Activated T-helper 9 cell treated with anti-CD3 and anti-CD28 coated beads, Interleukin-2, amount 50 U/mL, for 16 hours (primary cell): Measurements from ENCODE around the gene TP53BP1.
"Not testable (repeated sequence)": the region's sequence is repeated elsewhere in the genome, so short reads cannot be mapped to it uniquely, and the experiment has no call there.

Experiments
- DNase-seq: peaks from one replicate; pipeline ENCODE4 v3.0.0-alpha.2; 2020; ENCODE audit warnings: low read depth

Gene TP53BP1, protein sequence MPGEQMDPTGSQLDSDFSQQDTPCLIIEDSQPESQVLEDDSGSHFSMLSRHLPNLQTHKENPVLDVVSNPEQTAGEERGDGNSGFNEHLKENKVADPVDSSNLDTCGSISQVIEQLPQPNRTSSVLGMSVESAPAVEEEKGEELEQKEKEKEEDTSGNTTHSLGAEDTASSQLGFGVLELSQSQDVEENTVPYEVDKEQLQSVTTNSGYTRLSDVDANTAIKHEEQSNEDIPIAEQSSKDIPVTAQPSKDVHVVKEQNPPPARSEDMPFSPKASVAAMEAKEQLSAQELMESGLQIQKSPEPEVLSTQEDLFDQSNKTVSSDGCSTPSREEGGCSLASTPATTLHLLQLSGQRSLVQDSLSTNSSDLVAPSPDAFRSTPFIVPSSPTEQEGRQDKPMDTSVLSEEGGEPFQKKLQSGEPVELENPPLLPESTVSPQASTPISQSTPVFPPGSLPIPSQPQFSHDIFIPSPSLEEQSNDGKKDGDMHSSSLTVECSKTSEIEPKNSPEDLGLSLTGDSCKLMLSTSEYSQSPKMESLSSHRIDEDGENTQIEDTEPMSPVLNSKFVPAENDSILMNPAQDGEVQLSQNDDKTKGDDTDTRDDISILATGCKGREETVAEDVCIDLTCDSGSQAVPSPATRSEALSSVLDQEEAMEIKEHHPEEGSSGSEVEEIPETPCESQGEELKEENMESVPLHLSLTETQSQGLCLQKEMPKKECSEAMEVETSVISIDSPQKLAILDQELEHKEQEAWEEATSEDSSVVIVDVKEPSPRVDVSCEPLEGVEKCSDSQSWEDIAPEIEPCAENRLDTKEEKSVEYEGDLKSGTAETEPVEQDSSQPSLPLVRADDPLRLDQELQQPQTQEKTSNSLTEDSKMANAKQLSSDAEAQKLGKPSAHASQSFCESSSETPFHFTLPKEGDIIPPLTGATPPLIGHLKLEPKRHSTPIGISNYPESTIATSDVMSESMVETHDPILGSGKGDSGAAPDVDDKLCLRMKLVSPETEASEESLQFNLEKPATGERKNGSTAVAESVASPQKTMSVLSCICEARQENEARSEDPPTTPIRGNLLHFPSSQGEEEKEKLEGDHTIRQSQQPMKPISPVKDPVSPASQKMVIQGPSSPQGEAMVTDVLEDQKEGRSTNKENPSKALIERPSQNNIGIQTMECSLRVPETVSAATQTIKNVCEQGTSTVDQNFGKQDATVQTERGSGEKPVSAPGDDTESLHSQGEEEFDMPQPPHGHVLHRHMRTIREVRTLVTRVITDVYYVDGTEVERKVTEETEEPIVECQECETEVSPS (N-terminal part only)

DNA sequence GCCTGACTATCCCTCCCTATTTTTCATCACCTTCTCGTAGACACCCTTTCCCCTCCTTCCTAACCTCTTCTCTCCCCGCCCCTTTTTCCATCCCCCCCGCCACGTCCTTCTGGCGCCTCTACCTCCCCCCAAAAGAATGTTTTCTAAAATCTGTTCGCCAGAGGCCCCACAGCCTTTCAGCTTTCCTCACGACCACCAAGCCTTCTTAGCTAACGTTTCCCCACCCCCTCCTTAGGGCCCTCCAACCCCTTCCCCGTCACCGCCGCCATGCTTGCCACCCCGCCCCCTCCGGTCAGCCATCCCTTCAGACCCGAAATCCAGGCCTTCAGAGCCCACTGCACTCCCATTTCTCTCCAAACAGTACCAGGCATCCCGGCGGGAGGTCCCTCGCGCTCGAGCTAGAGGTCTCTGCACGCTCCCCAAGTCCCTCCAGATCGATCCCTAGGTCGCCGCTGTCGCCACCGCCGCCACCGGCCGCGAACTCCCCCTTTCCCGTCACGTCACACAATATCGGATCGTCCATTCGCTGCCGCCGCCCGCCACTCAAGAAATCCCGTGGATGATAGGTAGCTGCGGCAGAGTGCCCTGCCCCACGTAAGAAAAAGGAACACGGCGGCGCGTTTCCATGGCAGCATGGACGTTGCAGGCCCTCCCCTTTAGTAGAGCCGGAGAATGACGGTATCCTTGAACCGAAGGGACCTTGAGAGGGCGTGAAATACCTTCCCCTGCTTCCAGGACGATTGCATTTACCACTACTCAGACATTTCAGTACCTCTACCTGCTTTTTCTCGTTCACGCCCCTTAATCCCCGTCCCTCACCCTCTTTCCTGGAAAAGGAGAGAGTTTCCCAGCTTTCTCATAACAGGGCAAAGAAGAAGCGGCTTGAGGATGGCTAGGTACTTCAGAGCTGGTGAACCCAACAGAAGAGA lies at the start of gene TP53BP1:
Gene TP53BP1, minus strand, starts transcription at position 484 of the 929 bp plus-strand sequence. Its CDS starts 113 bp downstream, at position 371.
- DNase-seq, result peak; percentile 91

DNA sequence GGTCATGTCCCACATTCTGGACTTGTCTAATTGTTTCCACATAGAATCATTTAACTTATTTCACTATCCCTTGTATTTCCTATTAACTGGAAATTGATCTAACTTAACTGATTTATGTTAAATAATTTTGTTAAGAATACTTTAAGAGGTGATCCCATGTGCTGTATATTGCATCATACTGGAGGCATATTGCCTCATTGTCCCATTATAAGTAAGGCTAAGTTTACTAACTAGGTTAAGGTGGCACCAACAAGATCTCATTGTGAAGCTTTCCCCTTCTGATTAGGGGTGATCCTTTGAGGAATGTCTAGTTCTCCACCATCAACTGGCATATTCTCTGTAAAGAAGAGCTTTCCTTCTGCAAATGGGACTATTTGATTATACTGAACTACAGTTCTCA lies 48.8 kb upstream of the TP53BP1 start:
- DNase-seq, result no peak

DNA sequence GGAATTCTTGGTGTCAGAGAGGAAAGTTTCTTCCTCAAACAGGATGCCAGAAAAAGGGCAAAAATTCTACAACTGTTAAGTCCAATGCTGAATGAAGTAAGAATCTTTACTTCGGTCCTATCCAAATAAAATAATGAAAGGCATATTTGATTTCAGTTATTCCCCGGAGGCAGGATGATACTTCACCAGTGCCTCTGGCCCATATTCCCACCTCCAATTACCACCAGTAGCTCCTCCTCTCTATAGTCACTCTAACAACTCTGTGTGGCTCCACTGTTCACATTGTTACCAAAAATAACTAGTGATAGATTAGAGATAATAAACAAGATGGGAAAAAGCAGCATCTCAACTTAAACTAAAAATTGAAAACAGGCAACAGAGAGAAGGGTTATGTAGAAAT lies 45.1 kb upstream of the TP53BP1 start:
- no peak for DNase-seq

DNA sequence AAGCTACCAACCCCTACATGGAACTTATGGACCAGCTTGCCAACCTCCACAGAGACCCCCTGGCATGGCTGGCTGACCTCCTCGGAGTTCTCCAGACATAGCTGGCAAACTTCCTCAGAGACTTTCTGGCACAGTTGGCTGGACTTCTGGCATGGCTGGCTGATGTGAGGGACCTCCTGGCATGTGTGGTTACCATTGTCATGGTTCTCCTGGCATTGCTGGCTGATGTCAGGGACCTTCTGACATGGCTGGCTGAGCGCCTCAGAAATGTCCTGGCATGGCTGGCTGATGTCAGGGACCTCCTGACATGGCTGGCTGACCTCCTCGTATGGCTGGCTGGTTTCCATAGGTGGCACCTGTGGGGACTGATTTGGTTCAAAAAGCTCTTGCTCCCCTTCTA lies 41.9 kb upstream of the TP53BP1 start:
- DNase-seq, result no peak

DNA sequence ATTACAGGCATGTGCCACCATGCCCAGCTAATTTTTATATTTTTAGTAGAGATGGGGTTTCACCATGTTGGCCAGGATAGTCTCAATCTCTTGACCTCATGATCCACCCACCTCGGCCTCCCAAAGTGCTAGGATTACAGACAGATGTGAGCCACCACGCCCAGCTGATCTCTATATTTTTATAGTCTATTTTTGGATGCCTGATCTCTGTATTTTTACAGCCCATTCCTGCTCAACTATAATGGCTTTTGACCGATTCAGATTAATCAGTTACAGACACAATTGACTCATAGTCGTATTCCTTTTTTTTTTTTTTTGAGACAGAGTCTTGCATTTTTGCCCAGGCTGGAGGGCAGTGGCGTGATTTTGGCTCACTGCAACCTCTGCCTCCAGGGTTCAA lies 39.9 kb upstream of the TP53BP1 start:
- DNase-seq, result not testable (repeated sequence)

DNA sequence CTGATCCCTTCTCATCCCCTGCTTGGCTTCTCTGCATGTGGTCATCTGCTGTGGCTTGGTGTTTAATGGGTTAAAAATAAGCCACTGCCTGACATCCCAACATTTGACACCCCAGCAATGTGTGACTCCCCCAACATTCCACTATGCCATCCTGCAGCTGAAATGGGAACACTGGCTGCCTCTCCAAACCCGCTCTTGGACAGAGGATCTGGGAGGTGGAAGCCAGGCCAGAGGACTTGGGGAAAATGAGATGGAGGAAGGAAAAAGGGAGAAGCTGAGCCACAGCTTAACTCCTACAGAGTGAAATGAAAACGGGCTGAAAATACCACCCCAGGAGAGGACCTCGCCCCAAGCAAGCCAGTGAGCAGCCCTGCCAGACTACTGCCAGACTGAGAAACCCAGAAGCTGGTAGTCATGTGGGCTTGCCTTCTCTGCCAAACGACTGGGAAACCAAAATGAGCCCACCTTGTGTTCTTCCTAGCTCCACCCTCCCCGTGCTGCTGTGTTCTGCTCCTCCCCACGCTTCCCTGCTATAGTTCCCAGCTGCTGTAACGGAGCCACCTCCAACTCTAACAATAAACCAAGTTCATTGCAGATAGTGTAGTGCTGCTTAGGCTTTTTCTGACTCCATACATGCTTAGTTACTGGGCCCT lies 38.2 kb upstream of the TP53BP1 start:
- no peak for DNase-seq

DNA sequence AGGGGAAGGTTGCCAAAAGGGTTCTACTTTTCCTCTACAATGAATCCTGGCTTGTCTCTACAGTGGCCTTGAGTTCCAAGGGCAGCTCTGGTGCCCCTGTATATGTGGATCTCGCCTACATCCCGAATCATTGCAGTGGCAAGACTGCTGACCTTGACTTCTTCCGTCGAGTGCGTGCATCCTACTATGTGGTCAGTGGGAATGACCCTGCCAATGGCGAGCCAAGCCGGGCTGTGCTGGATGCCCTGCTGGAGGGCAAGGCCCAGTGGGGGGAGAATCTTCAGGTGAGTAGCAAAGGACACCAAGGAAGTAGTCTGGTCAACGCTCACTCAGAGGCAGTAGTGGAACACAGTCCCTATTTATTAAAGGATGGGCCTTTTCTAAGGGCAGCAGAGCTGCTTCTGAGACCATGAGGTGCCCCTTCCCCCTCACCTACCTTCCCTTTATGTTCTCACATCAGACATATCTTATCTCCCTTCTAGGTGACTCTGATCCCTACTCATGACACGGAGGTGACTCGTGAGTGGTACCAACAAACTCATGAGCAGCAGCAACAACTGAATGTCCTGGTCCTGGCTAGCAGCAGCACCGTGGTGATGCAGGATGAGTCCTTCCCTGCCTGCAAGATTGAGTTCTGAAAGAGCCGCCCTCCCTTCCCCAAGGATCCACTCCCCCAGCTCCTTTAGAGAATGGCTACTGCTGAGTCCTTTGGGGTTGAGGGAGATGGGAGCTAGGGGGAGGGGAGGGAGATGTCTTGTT lies 36.8 kb upstream of the TP53BP1 start:
- no peak for DNase-seq

DNA sequence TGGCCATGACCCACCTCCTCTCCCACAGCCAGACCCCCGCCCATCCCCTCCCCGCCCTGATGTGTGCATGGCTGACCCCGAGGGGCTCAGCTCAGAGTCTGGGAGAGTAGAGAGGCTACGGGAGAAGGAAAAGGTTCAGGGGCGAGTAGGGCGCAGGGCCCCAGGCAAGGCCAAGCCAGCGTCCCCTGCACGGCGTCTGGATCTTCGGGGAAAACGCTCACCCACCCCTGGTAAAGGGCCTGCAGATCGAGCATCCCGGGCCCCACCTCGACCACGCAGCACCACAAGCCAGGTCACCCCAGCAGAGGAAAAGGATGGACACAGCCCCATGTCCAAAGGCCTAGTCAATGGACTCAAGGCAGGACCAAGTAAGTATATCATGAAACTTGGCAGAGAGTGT lies 36.2 kb upstream of the TP53BP1 start:
- no peak for DNase-seq

DNA sequence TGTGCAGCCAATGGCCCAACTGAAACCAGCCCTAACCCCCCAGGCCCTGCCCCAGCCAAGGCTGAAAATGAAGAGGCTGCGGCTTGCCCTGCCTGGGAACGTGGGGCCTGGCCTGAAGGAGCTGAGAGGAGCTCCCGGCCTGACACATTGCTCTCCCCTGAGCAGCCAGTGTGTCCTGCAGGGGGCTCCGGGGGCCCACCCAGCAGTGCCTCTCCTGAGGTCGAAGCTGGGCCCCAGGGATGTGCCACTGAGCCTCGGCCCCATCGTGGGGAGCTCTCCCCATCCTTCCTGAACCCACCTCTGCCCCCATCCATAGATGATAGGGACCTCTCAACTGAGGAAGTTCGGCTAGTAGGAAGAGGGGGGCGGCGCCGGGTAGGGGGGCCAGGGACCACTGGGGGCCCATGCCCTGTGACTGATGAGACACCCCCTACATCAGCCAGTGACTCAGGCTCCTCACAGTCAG lies 35.6 kb upstream of the TP53BP1 start:
- DNase-seq, result no peak

DNA sequence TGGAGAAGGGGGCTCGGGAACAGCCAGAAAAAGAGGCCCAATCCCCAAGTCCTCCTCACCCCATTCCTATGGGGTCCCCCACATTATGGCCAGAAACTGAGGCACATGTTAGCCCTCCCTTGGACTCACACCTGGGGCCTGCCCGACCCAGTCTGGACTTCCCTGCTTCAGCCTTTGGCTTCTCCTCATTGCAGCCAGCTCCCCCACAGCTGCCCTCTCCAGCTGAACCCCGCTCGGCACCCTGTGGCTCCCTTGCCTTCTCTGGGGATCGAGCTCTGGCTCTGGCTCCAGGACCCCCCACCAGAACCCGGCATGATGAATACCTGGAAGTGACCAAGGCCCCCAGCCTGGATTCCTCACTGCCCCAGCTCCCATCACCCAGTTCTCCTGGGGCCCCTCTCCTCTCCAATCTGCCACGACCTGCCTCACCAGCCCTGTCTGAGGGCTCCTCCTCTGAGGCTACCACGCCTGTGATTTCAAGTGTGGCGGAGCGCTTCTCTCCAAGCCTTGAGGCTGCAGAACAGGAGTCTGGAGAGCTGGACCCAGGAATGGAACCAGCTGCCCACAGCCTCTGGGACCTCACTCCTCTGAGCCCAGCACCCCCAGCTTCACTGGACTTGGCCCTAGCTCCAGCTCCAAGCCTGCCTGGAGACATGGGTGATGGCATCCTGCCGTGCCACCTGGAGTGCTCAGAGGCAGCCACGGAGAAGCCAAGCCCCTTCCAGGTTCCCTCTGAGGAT lies 35.0 kb upstream of the TP53BP1 start:
- no peak for DNase-seq

DNA sequence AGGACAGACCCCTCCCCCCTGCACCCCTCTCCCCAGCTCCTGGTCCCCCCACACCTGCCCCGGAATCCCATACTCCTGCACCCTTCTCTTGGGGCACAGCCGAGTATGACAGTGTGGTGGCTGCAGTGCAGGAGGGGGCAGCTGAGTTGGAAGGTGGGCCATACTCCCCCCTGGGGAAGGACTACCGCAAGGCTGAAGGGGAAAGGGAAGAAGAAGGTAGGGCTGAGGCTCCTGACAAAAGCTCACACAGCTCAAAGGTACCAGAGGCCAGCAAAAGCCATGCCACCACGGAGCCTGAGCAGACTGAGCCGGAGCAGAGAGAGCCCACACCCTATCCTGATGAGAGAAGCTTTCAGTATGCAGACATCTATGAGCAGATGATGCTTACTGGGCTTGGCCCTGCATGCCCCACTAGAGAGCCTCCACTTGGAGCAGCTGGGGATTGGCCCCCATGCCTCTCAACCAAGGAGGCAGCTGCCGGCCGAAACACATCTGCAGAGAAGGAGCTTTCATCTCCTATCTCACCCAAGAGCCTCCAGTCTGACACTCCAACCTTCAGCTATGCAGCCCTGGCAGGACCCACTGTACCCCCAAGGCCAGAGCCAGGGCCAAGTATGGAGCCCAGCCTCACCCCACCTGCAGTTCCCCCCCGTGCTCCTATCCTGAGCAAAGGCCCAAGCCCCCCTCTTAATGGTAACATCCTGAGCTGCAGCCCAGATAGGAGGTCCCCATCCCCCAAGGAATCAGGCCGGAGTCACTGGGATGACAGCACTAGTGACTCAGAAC lies 34.3 kb upstream of the TP53BP1 start:
- DNase-seq, result no peak

DNA sequence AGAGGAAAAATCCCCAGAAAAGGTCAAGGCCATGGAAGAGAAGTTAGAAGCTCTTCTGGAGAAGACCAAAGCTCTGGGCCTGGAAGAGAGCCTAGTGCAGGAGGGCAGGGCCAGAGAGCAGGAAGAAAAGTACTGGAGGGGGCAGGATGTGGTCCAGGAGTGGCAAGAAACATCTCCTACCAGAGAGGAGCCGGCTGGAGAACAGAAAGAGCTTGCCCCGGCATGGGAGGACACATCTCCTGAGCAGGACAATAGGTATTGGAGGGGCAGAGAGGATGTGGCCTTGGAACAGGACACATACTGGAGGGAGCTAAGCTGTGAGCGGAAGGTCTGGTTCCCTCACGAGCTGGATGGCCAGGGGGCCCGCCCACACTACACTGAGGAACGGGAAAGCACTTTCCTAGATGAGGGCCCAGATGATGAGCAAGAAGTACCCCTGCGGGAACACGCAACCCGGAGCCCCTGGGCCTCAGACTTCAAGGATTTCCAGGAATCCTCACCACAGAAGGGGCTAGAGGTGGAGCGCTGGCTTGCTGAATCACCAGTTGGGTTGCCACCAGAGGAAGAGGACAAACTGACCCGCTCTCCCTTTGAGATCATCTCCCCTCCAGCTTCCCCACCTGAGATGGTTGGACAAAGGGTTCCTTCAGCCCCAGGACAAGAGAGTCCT lies 33.4 kb upstream of the TP53BP1 start:
- no peak for DNase-seq

DNA sequence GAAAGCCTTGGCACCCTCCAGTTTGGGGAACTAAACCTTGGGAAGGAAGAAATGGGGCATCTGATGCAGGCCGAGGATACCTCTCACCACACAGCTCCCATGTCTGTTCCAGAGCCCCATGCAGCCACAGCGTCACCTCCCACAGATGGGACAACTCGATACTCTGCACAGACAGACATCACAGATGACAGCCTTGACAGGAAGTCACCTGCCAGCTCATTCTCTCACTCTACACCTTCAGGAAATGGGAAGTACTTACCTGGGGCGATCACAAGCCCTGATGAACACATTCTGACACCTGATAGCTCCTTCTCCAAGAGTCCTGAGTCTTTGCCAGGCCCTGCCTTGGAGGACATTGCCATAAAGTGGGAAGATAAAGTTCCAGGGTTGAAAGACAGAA lies 32.2 kb upstream of the TP53BP1 start:
- DNase-seq, result no peak

DNA sequence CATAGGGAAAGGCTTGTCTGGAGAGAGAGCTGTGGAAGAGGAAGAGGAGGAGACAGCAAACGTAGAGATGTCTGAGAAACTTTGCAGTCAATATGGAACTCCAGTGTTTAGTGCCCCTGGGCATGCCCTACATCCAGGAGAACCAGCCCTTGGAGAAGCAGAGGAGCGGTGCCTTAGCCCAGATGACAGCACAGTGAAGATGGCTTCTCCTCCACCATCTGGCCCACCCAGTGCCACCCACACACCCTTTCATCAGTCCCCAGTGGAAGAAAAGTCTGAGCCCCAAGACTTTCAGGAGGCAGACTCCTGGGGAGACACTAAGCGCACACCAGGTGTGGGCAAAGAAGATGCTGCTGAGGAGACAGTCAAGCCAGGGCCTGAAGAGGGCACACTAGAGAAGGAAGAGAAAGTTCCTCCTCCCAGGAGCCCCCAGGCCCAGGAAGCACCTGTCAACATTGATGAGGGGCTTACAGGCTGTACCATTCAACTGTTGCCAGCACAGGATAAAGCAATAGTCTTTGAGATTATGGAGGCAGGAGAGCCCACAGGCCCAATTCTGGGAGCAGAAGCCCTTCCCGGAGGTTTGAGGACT lies 31.4 kb upstream of the TP53BP1 start:
- DNase-seq, result no peak

DNA sequence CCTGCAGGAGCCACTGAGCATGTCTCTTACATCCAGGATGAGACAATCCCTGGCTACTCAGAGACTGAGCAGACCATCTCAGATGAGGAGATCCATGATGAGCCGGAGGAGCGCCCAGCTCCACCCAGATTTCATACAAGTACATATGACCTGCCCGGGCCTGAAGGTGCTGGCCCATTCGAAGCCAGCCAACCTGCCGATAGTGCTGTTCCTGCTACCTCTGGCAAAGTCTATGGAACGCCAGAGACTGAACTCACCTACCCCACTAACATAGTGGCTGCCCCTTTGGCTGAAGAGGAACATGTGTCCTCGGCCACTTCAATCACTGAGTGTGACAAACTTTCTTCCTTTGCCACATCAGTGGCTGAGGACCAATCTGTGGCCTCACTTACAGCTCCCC lies 30.7 kb upstream of the TP53BP1 start:
- DNase-seq, result no peak

DNA sequence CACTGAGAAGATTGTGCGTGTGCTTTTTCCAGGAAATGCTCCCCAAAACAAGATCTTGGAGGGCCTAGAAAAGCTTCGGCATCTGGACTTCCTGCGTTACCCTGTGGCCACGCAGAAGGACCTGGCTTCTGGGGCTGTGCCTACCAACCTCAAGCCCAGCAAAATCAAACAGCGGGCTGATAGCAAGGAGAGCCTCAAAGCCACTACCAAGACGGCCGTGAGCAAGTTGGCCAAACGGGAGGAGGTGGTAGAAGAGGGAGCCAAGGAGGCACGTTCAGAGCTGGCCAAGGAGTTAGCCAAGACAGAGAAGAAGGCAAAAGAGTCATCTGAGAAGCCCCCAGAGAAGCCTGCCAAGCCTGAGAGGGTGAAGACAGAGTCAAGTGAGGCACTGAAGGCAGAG lies 29.3 kb upstream of the TP53BP1 start:
- no peak for DNase-seq

DNA sequence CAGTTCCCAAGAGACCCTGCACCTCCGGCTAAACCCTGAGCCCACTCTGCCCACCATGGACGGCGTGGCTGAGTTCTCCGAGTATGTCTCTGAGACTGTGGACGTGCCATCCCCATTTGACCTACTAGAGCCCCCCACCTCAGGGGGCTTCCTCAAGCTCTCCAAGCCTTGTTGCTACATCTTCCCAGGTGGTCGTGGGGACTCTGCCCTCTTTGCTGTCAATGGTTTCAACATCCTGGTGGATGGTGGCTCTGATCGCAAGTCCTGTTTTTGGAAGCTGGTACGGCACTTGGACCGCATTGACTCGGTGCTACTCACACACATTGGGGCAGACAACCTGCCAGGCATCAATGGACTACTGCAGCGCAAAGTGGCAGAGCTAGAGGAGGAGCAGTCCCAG lies 28.5 kb upstream of the TP53BP1 start:
- no peak for DNase-seq
